Jurkat, Clone E6-1 (cell line): ENCODE results near the gene XK.
"Not testable (repeated sequence)": the region's sequence is repeated elsewhere in the genome, so short reads cannot be mapped to it uniquely, and the experiment has no call there.

Experiments
- DNase-seq: peaks from one replicate; pipeline ENCODE4 v3.0.0-alpha.2; 2011; ENCODE audit warnings: low read depth, low spot score
- H3K4me3 ChIP-seq: 2 replicates; pipeline ENCODE4 v1.5.1; 2011; ENCODE audit warnings: mild to moderate bottlenecking, low read length, control low read depth, moderate library complexity

XK gene

GRCh38 chrX:37746218-37746941, 60.8 kb downstream of the XK start:
- DNase-seq = no peak
- H3K4me3 ChIP-seq = no peak overlapping the region

GRCh38 chrX:37746951-37747350, 61.4 kb downstream of the XK start:
- DNase-seq = no peak
- H3K4me3 ChIP-seq = no peak overlapping the region

GRCh38 chrX:37752281-37752680, 66.7 kb downstream of the XK start:
- no peak for DNase-seq
- no peak overlapping the region for H3K4me3 ChIP-seq

- no peak for DNase-seq
- no peak overlapping the region for H3K4me3 ChIP-seq
These were observed 67.3 kb downstream of the XK start for GRCh38 chrX:37752936-37753335.

- no peak overlapping the region for H3K4me3 ChIP-seq
- DNase-seq = no peak
These were observed 67.8 kb downstream of the XK start for GRCh38 chrX:37753384-37753783.

GRCh38 chrX:37754516-37754915, 68.9 kb downstream of the XK start:
- H3K4me3 ChIP-seq = peak overlapping the region; percentile 16
- no peak for DNase-seq

- peak; percentile 83 for DNase-seq
- peak overlapping the region; percentile 16 for H3K4me3 ChIP-seq
These were observed 69.4 kb downstream of the XK start for GRCh38 chrX:37755025-37755424.

- DNase-seq = no peak
- no peak overlapping the region for H3K4me3 ChIP-seq
These were observed 71.5 kb downstream of the XK start for GRCh38 chrX:37757082-37757481.

- no peak overlapping the region for H3K4me3 ChIP-seq
- DNase-seq = no peak
These were observed 73.8 kb downstream of the XK start for GRCh38 chrX:37759351-37759750.

- DNase-seq = no peak
- H3K4me3 ChIP-seq = no peak overlapping the region
These were observed 74.4 kb downstream of the XK start for GRCh38 chrX:37759878-37760418.

- no peak overlapping the region for H3K4me3 ChIP-seq
- no peak for DNase-seq
These were observed 77.8 kb downstream of the XK start for GRCh38 chrX:37763400-37763799.

GRCh38 chrX:37765507-37765906, 79.9 kb downstream of the XK start:
- peak; percentile 63 for DNase-seq
- H3K4me3 ChIP-seq = no peak overlapping the region

- H3K4me3 ChIP-seq = no peak overlapping the region
- DNase-seq = no peak
These were observed 81.8 kb downstream of the XK start for GRCh38 chrX:37767430-37767829.

- not testable (repeated sequence) for H3K4me3 ChIP-seq, DNase-seq
These were observed 83.3 kb downstream of the XK start for GRCh38 chrX:37768866-37769265.

GRCh38 chrX:37776283-37776986, 90.8 kb downstream of the XK start:
- no peak overlapping the region for H3K4me3 ChIP-seq
- DNase-seq = peak; percentile 85

- DNase-seq = no peak
- H3K4me3 ChIP-seq = no peak overlapping the region
These were observed 91.4 kb downstream of the XK start for GRCh38 chrX:37776987-37777325.

- DNase-seq = no peak
- no peak within 1 kb of the TSS for H3K4me3 ChIP-seq
These were observed 94.3 kb downstream of the XK start, which contains the start of gene CYBB for GRCh38 chrX:37779857-37780256. TSS of gene CYBB (plus strand) at chrX:37780059. CDS start at chrX:37780078, 19 bp downstream.

GRCh38 chrX:37781081-37781480, 95.5 kb downstream of the XK start:
- DNase-seq = no peak
- H3K4me3 ChIP-seq = no peak overlapping the region
